Thyroid gland (tissue), 4 donors: ENCODE results near the gene MORN5. TPM values are rescaled to one million over a fixed set of nuclear protein-coding genes. Genes with fewer than 3 reads are reported as not detected.

Source experiments
- DNase-seq, 2 donors: peaks; one replicate each; pipeline ENCODE4 v3.0.0-alpha.2; 2019
- H3K27ac ChIP-seq, 3 donors: fragments of 200-600 bp; sonication (generic); 1 replicate in 2 of 3; 2 replicates in 1 of 3; pipeline ENCODE4 v1.5.1; 2016 to 2019; ENCODE audit warnings: mild to moderate bottlenecking in 1 of 3, moderate library complexity in 1 of 3
- H3K27me3 ChIP-seq: fragments of 200-600 bp; sonication (generic); one replicate; pipeline ENCODE4 v1.5.1; 2019
- H3K36me3 ChIP-seq, 2 donors: fragments of 200-600 bp; sonication (generic); one replicate each; pipeline ENCODE4 v1.5.1; 2016 to 2019
- H3K4me1 ChIP-seq, 2 donors: fragments of 200-600 bp; sonication (generic); one replicate each; pipeline ENCODE4 v1.5.1; 2017 to 2019
- H3K4me3 ChIP-seq, 3 donors: fragments of 200-600 bp; sonication (generic); replicated peaks in 1 of 3; 1 replicate in 2 of 3; 2 replicates in 1 of 3; pipeline ENCODE4 v1.5.1; 2016; ENCODE audit warnings: mild to moderate bottlenecking in 1 of 3
- H3K9me3 ChIP-seq: fragments of 200-600 bp; sonication (generic); one replicate; pipeline ENCODE4 v1.5.1; 2017
- CTCF ChIP-seq, 6 experiments: fragments of 200-600 bp in 3 of 6; fragments of 450-650 bp in 3 of 6; sonication (generic) in 3 of 6; IDR thresholded peaks; one replicate each; pipeline ENCODE4 v1.5.1; 2016 to 2019; ENCODE audit warnings: antibody characterized with exemption in 6 of 6, mild to moderate bottlenecking in 2 of 6, inconsistent platforms in 1 of 6, moderate library complexity in 1 of 6
- POLR2A ChIP-seq, 2 donors: fragments of 450-650 bp; IDR thresholded peaks; one replicate each; pipeline ENCODE4 v1.6.1; 2017; ENCODE audit warnings: antibody characterized with exemption in 2 of 2, mild to moderate bottlenecking in 2 of 2, moderate library complexity in 1 of 2
- WGBS, 2 donors: methylation state at CpG; one replicate each; pipeline ENCODE4 v1.1.5; 2017; 5-methylcytosine and 5-hydroxymethylcytosine counted together
- intact Hi-C: fragments of 100-400 bp; cut with DNase I; formaldehyde crosslinking; loops from one replicate; pipeline ENCODE4 v1.15.1; 2023
- total RNA-seq, 4 donors: library from RNA; depleted of rRNA; stranded (reverse); fragments of >200 nt; gene quantifications; one replicate each; pipeline ENCODE4 v1.2.3, GENCODE V29; 2016

The MORN5 gene
- total RNA-seq, 4 donors from 2014 or later = not detected

- Histone ChIP-seq H3K9me3 (no peaks in the 10 kb centered on the region), H3K27me3 (no peaks in the 10 kb centered on the region), H3K4me3 (no peak overlapping the region), H3K4me1 (peaks cover 0 to 19% of the 10 kb centered on the region in 2 donors), H3K27ac (no peak overlapping the region), H3K36me3 (no peaks in the 10 kb centered on the region)
- DNase-seq = peak; percentile 69 to 78
- 0 to 2% methylated on average over 2 to 8 of the region's 8 CpGs for WGBS, 2 donors
- intact Hi-C loops = loop anchor here (2.0 to 10.0 kb wide), 2 partner anchors 226 to 330 kb away; no protein-coding TSS in a partner anchor
- TF ChIP-seq CTCF (IDR thresholded peaks at IDR 0.05) (peak; percentile 88 to 94 (median 92)), POLR2A (IDR thresholded peaks at IDR 0.05) (no peak)
Measured at GRCh38 chr9:122125158-122125508, 34.6 kb upstream of the MORN5 start.

GRCh38 chr9:122125509-122126330, 34.0 kb upstream of the MORN5 start:
- TF ChIP-seq POLR2A (IDR thresholded peaks at IDR 0.05) (no peak), CTCF (IDR thresholded peaks at IDR 0.05) (no peak)
- no peak for DNase-seq
- H3K27me3 ChIP-seq = no peaks in the 10 kb centered on the region
- no peaks in the 10 kb centered on the region for H3K36me3 ChIP-seq
- peaks cover 0 to 19% of the 10 kb centered on the region in 2 donors for H3K4me1 ChIP-seq
- H3K4me3 ChIP-seq = no peak overlapping the region
- intact Hi-C loops = loop anchor here (2.0 to 10.0 kb wide), 2 partner anchors 225 to 329 kb away; no protein-coding TSS in a partner anchor
- WGBS, 2 donors = 39 to 42% methylated on average over 7 to 21 of the region's 21 CpGs
- no peak overlapping the region for H3K27ac ChIP-seq
- H3K9me3 ChIP-seq = no peaks in the 10 kb centered on the region

GRCh38 chr9:122126331-122127261, 33.1 kb upstream of the MORN5 start:
- TF ChIP-seq POLR2A (IDR thresholded peaks at IDR 0.05) (no peak), CTCF (IDR thresholded peaks at IDR 0.05) (no peak)
- Histone ChIP-seq H3K36me3 (no peaks in the 10 kb centered on the region), H3K27me3 (no peaks in the 10 kb centered on the region), H3K9me3 (no peaks in the 10 kb centered on the region), H3K27ac (no peak overlapping the region), H3K4me1 (peaks cover 0 to 19% of the 10 kb centered on the region in 2 donors), H3K4me3 (no peak overlapping the region)
- intact Hi-C loops = loop anchor here (10.0 kb wide), 1 partner anchor 328 kb away; no protein-coding TSS in a partner anchor
- WGBS, 2 donors = 16 to 24% methylated on average over 41 to 50 of the region's 64 CpGs
- DNase-seq = no peak

- 59 to 60% methylated on average over 6 to 9 of the region's 10 CpGs for WGBS, 2 donors
- TF ChIP-seq CTCF (IDR thresholded peaks at IDR 0.05) = no peak
- no peak for TF ChIP-seq POLR2A (IDR thresholded peaks at IDR 0.05)
- Histone ChIP-seq H3K4me1 (peaks cover 0 to 19% of the 10 kb centered on the region in 2 donors), H3K9me3 (no peaks in the 10 kb centered on the region), H3K4me3 (no peak overlapping the region), H3K27ac (no peak overlapping the region), H3K27me3 (no peaks in the 10 kb centered on the region), H3K36me3 (no peaks in the 10 kb centered on the region)
- DNase-seq = no peak
- intact Hi-C loops = loop anchor here (10.0 kb wide), 1 partner anchor 327 kb away; no protein-coding TSS in a partner anchor
Measured at GRCh38 chr9:122127396-122127798, 32.3 kb upstream of the MORN5 start.
